Upper lobe of left lung (tissue), 6 donors: ENCODE data around the gene FOXO1. TPM values are rescaled to one million over a fixed set of nuclear protein-coding genes. Genes with fewer than 3 reads are reported as not detected.

Source experiments
- ATAC-seq, 2 donors: fragments of 200-7000 bp; cut with Tn5 transposase; one replicate each; pipeline ENCODE4 v1.9.1; 2022; ENCODE audit warnings: mild to moderate bottlenecking in 2 of 2, moderate library complexity in 2 of 2; ENCODE audit not compliant: low FRiP score in 2 of 2
- DNase-seq, 2 donors: peaks; one replicate each; pipeline ENCODE4 v3.0.0-alpha.2; 2019 to 2020
- H3K27ac ChIP-seq, 4 donors: fragments of 200-600 bp; sonication (generic); one replicate each; pipeline ENCODE4 v1.5.1; 2016 to 2019
- H3K27me3 ChIP-seq, 4 donors: fragments of 200-600 bp; sonication (generic); one replicate each; pipeline ENCODE4 v1.5.1; 2017 to 2019
- H3K36me3 ChIP-seq, 4 donors: fragments of 200-600 bp; sonication (generic); one replicate each; pipeline ENCODE4 v1.5.1; 2016 to 2019
- H3K4me1 ChIP-seq, 4 donors: fragments of 200-600 bp; sonication (generic); one replicate each; pipeline ENCODE4 v1.5.1; 2018 to 2019
- H3K4me3 ChIP-seq, 4 donors: fragments of 200-600 bp; sonication (generic); one replicate each; pipeline ENCODE4 v1.5.1; 2017 to 2019; ENCODE audit warnings: mild to moderate bottlenecking in 2 of 4, moderate library complexity in 1 of 4
- H3K9me3 ChIP-seq, 4 donors: fragments of 200-600 bp; sonication (generic); one replicate each; pipeline ENCODE4 v1.5.1; 2018 to 2019
- CTCF ChIP-seq, 6 experiments: fragments of 450-650 bp in 4 of 6; fragments of 200-600 bp in 2 of 6; sonication (generic) in 2 of 6; IDR thresholded peaks; one replicate each; pipeline ENCODE4 v1.5.1; 2016 to 2019; ENCODE audit warnings: antibody characterized with exemption in 6 of 6
- EP300 ChIP-seq, 4 donors: sonication (generic); formaldehyde crosslinking; IDR thresholded peaks; one replicate each; pipeline ENCODE4 v1.5.1; 2017; ENCODE audit warnings: antibody characterized with exemption in 4 of 4, control low read depth in 2 of 4
- POLR2A ChIP-seq, 4 donors: fragments of 450-650 bp; IDR thresholded peaks; one replicate each; pipeline ENCODE4 v1.5.1; 2016 to 2017; ENCODE audit warnings: antibody characterized with exemption in 4 of 4, mild to moderate bottlenecking in 2 of 4
- POLR2AphosphoS5 ChIP-seq, 2 donors: sonication (generic); formaldehyde crosslinking; IDR thresholded peaks; one replicate each; pipeline ENCODE4 v1.5.1; 2017; ENCODE audit warnings: antibody characterized with exemption in 2 of 2
- WGBS, 2 donors: methylation state at CpG; one replicate each; pipeline ENCODE4 v1.1.5; 2017 to 2018; 5-methylcytosine and 5-hydroxymethylcytosine counted together
- total RNA-seq, 6 donors: library from RNA; depleted of rRNA in 4 of 6; stranded (reverse); fragments of >200 nt in 4 of 6; gene quantifications; one replicate each; pipeline versions ENCODE4 v1.1.0 to v1.2.1, GENCODE V29; 2016 to 2021
- donor health status: DM: no; HTN: no; CAD: no; lungs with moderate emphysema.
- donor health status: DM: no; HTN: yes; CAD: no; lungs with severe emphysema.

Gene FOXO1
- total RNA-seq, 6 donors from 2014 or later: 23.0 to 36.8 (median 31.2) TPM

- Histone ChIP-seq H3K36me3 (no peaks in the 10 kb centered on the region), H3K27me3 (no peaks in the 10 kb centered on the region), H3K4me1 (peaks cover 0 to 11% (median 3%) of the 10 kb centered on the region in 4 donors), H3K9me3 (no peaks in the 10 kb centered on the region), H3K4me3 (no peak overlapping the region), H3K27ac (no peak overlapping the region)
- TF ChIP-seq EP300 (IDR thresholded peaks at IDR 0.05) (no peak), POLR2A (IDR thresholded peaks at IDR 0.05) (no peak), POLR2AphosphoS5 (IDR thresholded peaks at IDR 0.05) (no peak), CTCF (IDR thresholded peaks at IDR 0.05) (no peak)
- DNase-seq (no peak), ATAC-seq (no peak)
- 91 to 94% methylated on average over 6 of the region's 6 CpGs for WGBS, 2 donors
Observed at GRCh38 chr13:40679480-40679985, 13.1 kb upstream of the FOXO1 start.

GRCh38 chr13:40677064-40677463, 10.6 kb upstream of the FOXO1 start:
- no peak overlapping the region for H3K4me3 ChIP-seq
- DNase-seq: no peak
- no peaks in the 10 kb centered on the region for H3K36me3 ChIP-seq
- no peak overlapping the region for H3K27ac ChIP-seq
- no peaks in the 10 kb centered on the region for H3K9me3 ChIP-seq
- peaks cover 0 to 11% (median 2%) of the 10 kb centered on the region in 4 donors for H3K4me1 ChIP-seq
- no peak for TF ChIP-seq CTCF (IDR thresholded peaks at IDR 0.05)
- TF ChIP-seq POLR2A (IDR thresholded peaks at IDR 0.05): no peak
- no peak for ATAC-seq
- no peaks in the 10 kb centered on the region for H3K27me3 ChIP-seq
- WGBS, 2 donors: 65 to 76% methylated on average over 4 of the region's 4 CpGs

DNA sequence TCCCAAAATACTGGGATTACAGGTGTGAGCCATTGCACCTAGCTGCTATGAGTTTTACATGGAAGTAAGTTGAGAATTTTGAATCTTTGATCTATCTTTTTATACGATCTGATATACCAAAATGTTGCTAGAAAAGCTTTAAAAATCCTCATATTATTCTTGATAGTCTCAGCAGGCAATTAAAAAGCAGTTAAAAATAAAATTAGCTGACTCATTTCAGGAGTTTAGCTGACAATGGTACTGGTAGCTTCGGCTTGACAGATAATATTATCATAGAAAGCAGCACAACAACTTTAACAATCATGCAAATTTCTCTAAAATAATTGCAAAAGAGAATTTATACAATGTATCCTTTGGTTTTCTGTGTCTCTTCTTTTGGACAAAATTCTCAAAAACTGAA, 9.6 kb upstream of the FOXO1 start:
- H3K4me3 ChIP-seq: no peak overlapping the region
- TF ChIP-seq POLR2AphosphoS5 (IDR thresholded peaks at IDR 0.05): no peak
- no peak for TF ChIP-seq EP300 (IDR thresholded peaks at IDR 0.05)
- TF ChIP-seq POLR2A (IDR thresholded peaks at IDR 0.05): no peak
- TF ChIP-seq CTCF (IDR thresholded peaks at IDR 0.05): no peak
- DNase-seq (no peak), ATAC-seq (no peak)
- H3K9me3 ChIP-seq: no peaks in the 10 kb centered on the region
- peaks cover 0 to 6% (median 0%) of the 10 kb centered on the region in 4 donors for H3K4me1 ChIP-seq
- no peak overlapping the region for H3K27ac ChIP-seq
- H3K27me3 ChIP-seq: no peaks in the 10 kb centered on the region
- WGBS, 2 donors: 80 to 81% methylated on average over 2 of the region's 2 CpGs
- H3K36me3 ChIP-seq: no peaks in the 10 kb centered on the region

GRCh38 chr13:40673414-40673813, 7.0 kb upstream of the FOXO1 start:
- H3K27ac ChIP-seq: no peak overlapping the region
- TF ChIP-seq POLR2A (IDR thresholded peaks at IDR 0.05): no peak
- TF ChIP-seq EP300 (IDR thresholded peaks at IDR 0.05): no peak
- no peak overlapping the region for H3K4me3 ChIP-seq
- no peak for ATAC-seq
- H3K36me3 ChIP-seq: no peaks in the 10 kb centered on the region
- peaks cover 0 to 10% (median under 1%) of the 10 kb centered on the region in 4 donors for H3K4me1 ChIP-seq
- no peaks in the 10 kb centered on the region for H3K27me3 ChIP-seq
- DNase-seq: no peak
- no peaks in the 10 kb centered on the region for H3K9me3 ChIP-seq

DNA sequence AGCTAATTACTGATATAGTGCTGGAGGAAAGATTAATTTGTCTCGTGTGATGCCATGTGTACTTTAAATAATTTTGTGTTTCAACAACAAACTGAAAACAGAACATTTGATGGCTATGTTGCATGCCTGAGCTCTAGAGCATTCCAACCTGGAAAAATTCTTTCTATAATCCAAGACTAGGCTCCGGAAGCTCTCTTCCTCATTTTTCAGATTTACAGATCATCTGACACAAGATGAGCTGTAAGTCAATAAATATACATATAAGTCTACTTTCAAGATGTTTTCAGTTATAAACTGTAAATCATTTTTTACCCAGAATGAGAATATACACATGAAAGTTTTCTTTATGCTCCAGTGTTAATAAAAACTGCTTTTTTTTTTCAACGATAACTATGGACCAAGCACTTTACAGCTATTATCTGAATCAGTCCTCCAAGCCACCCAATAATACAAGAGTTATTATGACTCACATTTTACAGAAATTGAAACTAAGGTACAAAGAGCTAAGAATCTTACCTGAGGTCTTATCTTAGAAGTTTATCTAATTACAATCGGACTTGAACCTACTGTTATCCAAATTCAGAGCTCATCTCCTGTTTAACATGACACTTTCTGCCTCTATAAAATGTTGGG, 6.4 kb upstream of the FOXO1 start:
- 64 to 66% methylated on average over 4 of the region's 4 CpGs for WGBS, 2 donors

More for the DNA sequence above, 6.4 kb upstream of the FOXO1 start:
- no peaks in the 10 kb centered on the region for H3K9me3 ChIP-seq
- ATAC-seq (no peak), DNase-seq (no peak)
- peaks cover 3 to 16% (median 5%) of the 10 kb centered on the region in 4 donors for H3K4me1 ChIP-seq
- H3K4me3 ChIP-seq: no peak overlapping the region
- TF ChIP-seq POLR2AphosphoS5 (IDR thresholded peaks at IDR 0.05) (no peak), EP300 (IDR thresholded peaks at IDR 0.05) (no peak), POLR2A (IDR thresholded peaks at IDR 0.05) (no peak), CTCF (IDR thresholded peaks at IDR 0.05) (no peak)
- no peak overlapping the region for H3K27ac ChIP-seq
- no peaks in the 10 kb centered on the region for H3K27me3 ChIP-seq
- no peaks in the 10 kb centered on the region for H3K36me3 ChIP-seq
